ENCODE results near the gene F2R. TPM values are rescaled to one million over a fixed set of nuclear protein-coding genes. Genes with fewer than 3 reads are reported as not detected.

Gene F2R
- total RNA-seq, 1 donor from 2014 or later: 20.1 TPM

DNA sequence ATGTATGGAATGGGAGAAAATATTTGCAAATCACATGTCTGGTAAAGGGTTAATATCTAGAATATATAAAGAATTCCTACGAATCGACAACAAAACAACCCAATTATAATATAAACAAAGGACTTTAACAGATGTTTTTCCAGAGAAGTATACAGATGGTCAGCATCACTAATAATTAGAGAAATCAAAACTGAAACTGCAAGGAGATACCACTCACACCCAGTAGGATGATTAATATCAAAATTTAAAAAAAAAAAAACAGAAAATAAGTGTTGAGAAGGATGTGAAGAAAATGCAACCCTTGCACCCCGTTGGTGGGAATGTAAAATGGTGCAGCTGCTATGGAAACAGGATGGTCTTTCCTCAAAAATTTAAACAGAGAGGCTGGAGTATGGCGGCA lies 34.6 kb upstream of the F2R start:
- DNase-seq (ENCODE audit: extremely low spot score, unreplicated experiment): no peak
- no peak overlapping the region for H3K4me3 Mint-ChIP-seq
- peaks cover 8% of the 10 kb centered on the region for H3K4me1 Mint-ChIP-seq (ENCODE audit: unreplicated experiment)
- H3K27ac Mint-ChIP-seq: no peak overlapping the region
- H3K36me3 Mint-ChIP-seq: peaks cover 10% of the 10 kb centered on the region
- H3K27me3 Mint-ChIP-seq: no peaks in the 10 kb centered on the region
- no peaks in the 10 kb centered on the region for H3K9me3 Mint-ChIP-seq
- TF ChIP-seq, protein P1, sequence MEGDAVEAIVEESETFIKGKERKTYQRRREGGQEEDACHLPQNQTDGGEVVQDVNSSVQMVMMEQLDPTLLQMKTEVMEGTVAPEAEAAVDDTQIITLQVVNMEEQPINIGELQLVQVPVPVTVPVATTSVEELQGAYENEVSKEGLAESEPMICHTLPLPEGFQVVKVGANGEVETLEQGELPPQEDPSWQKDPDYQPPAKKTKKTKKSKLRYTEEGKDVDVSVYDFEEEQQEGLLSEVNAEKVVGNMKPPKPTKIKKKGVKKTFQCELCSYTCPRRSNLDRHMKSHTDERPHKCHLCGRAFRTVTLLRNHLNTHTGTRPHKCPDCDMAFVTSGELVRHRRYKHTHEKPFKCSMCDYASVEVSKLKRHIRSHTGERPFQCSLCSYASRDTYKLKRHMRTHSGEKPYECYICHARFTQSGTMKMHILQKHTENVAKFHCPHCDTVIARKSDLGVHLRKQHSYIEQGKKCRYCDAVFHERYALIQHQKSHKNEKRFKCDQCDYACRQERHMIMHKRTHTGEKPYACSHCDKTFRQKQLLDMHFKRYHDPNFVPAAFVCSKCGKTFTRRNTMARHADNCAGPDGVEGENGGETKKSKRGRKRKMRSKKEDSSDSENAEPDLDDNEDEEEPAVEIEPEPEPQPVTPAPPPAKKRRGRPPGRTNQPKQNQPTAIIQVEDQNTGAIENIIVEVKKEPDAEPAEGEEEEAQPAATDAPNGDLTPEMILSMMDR (conservative IDR thresholded peaks at IDR 0.05): no peak

DNA sequence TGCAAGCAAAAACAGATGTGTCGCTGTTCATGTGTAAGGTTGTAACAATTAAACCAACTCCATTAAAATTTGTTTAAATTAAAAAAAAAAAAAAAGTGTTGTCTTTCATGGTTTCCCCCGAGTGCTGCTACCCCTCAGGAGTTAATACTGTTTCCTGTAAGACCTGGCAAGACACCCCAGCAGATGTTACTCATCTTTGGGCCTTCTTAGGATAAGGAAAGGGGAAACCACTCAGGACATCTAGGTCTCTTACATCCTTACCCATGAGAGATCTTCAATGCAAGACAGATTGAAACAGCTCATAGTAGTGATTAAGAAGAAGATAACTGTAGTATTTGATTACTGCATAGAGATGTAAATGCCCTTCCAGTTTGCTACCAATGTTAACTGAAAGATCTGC lies 33.5 kb upstream of the F2R start:
- Mint-ChIP-seq H3K4me3 (no peak overlapping the region), H3K27me3 (no peaks in the 10 kb centered on the region), H3K36me3 (peaks cover 14% of the 10 kb centered on the region), H3K4me1 (ENCODE audit: unreplicated experiment) (peaks cover 8% of the 10 kb centered on the region), H3K9me3 (no peaks in the 10 kb centered on the region), H3K27ac (no peak overlapping the region)
- DNase-seq (ENCODE audit: extremely low spot score, unreplicated experiment): no peak
- TF ChIP-seq, protein P1 (conservative IDR thresholded peaks at IDR 0.05): no peak

DNA sequence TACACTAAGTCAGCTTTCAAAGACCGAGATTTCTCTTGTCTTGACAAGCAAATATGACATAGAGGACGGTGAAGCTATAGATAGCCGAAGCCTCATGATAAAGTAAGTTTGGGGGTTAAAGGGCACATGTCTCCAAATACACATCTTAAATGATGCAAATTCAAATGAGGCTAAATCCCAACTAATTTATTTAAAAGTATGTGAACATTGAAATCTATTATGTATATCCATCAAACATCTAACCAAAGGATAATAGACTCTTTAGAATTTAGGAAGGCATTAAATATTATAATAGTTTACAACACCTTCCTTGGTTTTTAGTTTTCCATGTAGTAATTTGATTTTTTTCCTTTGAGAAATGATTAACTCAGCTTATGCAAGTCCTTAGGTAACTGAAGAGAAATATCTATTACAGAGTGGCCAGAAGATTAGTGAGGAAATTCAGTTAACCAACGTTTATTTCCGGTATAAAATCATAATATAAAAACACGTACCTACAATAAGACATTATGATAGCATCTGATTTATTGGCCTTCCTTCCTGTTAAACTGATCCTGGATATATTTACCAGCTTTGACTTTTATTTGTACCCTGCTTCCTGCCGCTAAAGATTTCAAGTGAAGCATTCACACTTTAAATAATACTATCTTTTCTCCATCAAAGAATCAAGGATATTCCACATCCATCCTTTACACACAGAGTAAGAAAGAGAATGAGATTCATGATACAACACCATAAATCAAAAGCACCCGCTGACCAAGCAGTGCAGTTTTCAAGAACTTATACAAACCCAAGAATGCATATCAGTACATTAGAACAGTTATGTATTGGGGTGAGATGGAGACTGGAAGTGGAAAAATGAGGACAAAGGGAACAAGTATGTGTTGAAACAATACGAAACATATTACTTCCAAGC lies 31.9 kb upstream of the F2R start:
- Mint-ChIP-seq H3K27me3 (no peaks in the 10 kb centered on the region), H3K9me3 (no peaks in the 10 kb centered on the region), H3K36me3 (peaks cover 14% of the 10 kb centered on the region), H3K4me3 (no peak overlapping the region), H3K4me1 (ENCODE audit: unreplicated experiment) (peaks cover 5% of the 10 kb centered on the region), H3K27ac (no peak overlapping the region)
- TF ChIP-seq, protein P1 (conservative IDR thresholded peaks at IDR 0.05): no peak
- DNase-seq (ENCODE audit: extremely low spot score, unreplicated experiment): no peak

- TF ChIP-seq, protein P1 (conservative IDR thresholded peaks at IDR 0.05): no peak
- DNase-seq (ENCODE audit: extremely low spot score, unreplicated experiment): no peak
- Mint-ChIP-seq H3K9me3 (no peaks in the 10 kb centered on the region), H3K4me1 (ENCODE audit: unreplicated experiment) (peaks cover 9% of the 10 kb centered on the region), H3K36me3 (peaks cover 14% of the 10 kb centered on the region), H3K27ac (no peak overlapping the region), H3K4me3 (no peak overlapping the region), H3K27me3 (no peaks in the 10 kb centered on the region)
Observed at GRCh38 chr5:76684756-76685519, 31.0 kb upstream of the F2R start.

- H3K4me1 Mint-ChIP-seq (ENCODE audit: unreplicated experiment): peaks cover 13% of the 10 kb centered on the region
- no peaks in the 10 kb centered on the region for H3K27me3 Mint-ChIP-seq
- H3K4me3 Mint-ChIP-seq: no peak overlapping the region
- no peak for DNase-seq (ENCODE audit: extremely low spot score, unreplicated experiment)
- H3K27ac Mint-ChIP-seq: no peak overlapping the region
- peaks cover 14% of the 10 kb centered on the region for H3K36me3 Mint-ChIP-seq
- TF ChIP-seq, protein P1 (conservative IDR thresholded peaks at IDR 0.05): no peak
- H3K9me3 Mint-ChIP-seq: no peaks in the 10 kb centered on the region
Observed at GRCh38 chr5:76685704-76686103, 30.2 kb upstream of the F2R start.
